ENCODE results near the gene ACVRL1.

ACVRL1 gene

GRCh38 chr12:51960488-51960887 lies 53.2 kb downstream of the ACVRL1 start:
- Histone ChIP-seq H3K4me2 (ENCODE audit: low read length) (no peak overlapping the region), H3K4ac (ENCODE audit: low read depth, low read length) (no peak overlapping the region), H4K5ac (ENCODE audit: low read length) (no peak overlapping the region), H3K9ac (ENCODE audit: low read length) (no peak overlapping the region), H2BK120ac (ENCODE audit: low read depth, low read length) (no peak overlapping the region), H2BK5ac (ENCODE audit: low read length) (no peak overlapping the region), H3K56ac (ENCODE audit: low read length) (no peak overlapping the region), H2AK5ac (ENCODE audit: low read length) (no peak overlapping the region), H3K18ac (ENCODE audit: low read length) (no peak overlapping the region), H3K79me1 (ENCODE audit: low read length) (peaks cover 25% of the 10 kb centered on the region), H2BK15ac (replicated peaks; ENCODE audit: low read depth) (no peak overlapping the region), H3K27ac (ENCODE audit: low read depth, low read length) (no peak overlapping the region), H3K27me3 (ENCODE audit: insufficient read depth, low read length, poor library complexity) (no peaks in the 10 kb centered on the region), H3K36me3 (ENCODE audit: control insufficient read depth, insufficient read depth, low read length) (no peaks in the 10 kb centered on the region), H3K4me3 (ENCODE audit: low read length) (no peak overlapping the region), H4K8ac (ENCODE audit: low read depth, low read length) (no peak overlapping the region), H3K4me1 (ENCODE audit: control insufficient read depth, low read depth, low read length) (no peaks in the 10 kb centered on the region), H3K79me2 (ENCODE audit: control insufficient read depth, insufficient read depth, low read length) (peaks cover 8% of the 10 kb centered on the region), H3K23ac (ENCODE audit: low read length) (no peak overlapping the region)
- WGBS (ENCODE audit: extremely low coverage, insufficient coverage, low lambda C conversion rate) = no CpG with 5 or more reads among the region's 1 CpG
- DNase-seq = no peak

- Histone ChIP-seq H3K4me2 (ENCODE audit: low read length) (no peak overlapping the region), H3K4me1 (ENCODE audit: control insufficient read depth, low read depth, low read length) (no peaks in the 10 kb centered on the region), H3K9ac (ENCODE audit: low read length) (no peak overlapping the region), H3K4ac (ENCODE audit: low read depth, low read length) (no peak overlapping the region), H3K4me3 (ENCODE audit: low read length) (no peak overlapping the region), H3K18ac (ENCODE audit: low read length) (no peak overlapping the region), H2AK5ac (ENCODE audit: low read length) (no peak overlapping the region), H2BK5ac (ENCODE audit: low read length) (no peak overlapping the region), H3K79me2 (ENCODE audit: control insufficient read depth, insufficient read depth, low read length) (peaks cover 5% of the 10 kb centered on the region), H3K27me3 (ENCODE audit: insufficient read depth, low read length, poor library complexity) (no peaks in the 10 kb centered on the region), H2BK120ac (ENCODE audit: low read depth, low read length) (no peak overlapping the region), H3K27ac (ENCODE audit: low read depth, low read length) (no peak overlapping the region), H2BK15ac (replicated peaks; ENCODE audit: low read depth) (no peak overlapping the region), H4K8ac (ENCODE audit: low read depth, low read length) (no peak overlapping the region), H3K36me3 (ENCODE audit: control insufficient read depth, insufficient read depth, low read length) (no peaks in the 10 kb centered on the region), H4K5ac (ENCODE audit: low read length) (no peak overlapping the region), H3K56ac (ENCODE audit: low read length) (no peak overlapping the region), H3K23ac (ENCODE audit: low read length) (no peak overlapping the region), H3K79me1 (ENCODE audit: low read length) (peaks cover 24% of the 10 kb centered on the region)
- WGBS (ENCODE audit: extremely low coverage, insufficient coverage, low lambda C conversion rate) = no CpG with 5 or more reads among the region's 6 CpGs
- no peak for DNase-seq
Observed at GRCh38 chr12:51960890-51961289, 53.6 kb downstream of the ACVRL1 start.

DNA sequence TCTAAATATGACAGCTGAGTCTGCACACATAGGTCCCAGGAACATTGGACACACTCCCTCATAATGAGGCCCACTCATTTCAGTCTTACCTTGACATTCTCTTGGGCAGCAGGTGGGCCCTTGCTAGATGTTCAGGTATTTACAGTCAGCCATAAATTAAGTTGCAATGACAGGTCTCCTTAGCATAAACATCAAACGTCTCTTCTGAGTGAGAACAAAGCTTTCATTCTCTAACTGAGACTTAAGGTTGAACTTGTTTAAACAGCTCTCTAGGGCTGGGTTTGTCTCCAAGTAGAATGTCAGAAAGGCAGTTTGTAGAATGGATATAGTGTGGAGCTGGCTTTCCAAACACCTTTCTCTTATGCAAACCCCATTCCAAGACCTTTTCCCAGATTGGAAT lies 54.5 kb downstream of the ACVRL1 start:
- Histone ChIP-seq H4K5ac (ENCODE audit: low read length) (no peak overlapping the region), H3K23ac (ENCODE audit: low read length) (no peak overlapping the region), H3K18ac (ENCODE audit: low read length) (no peak overlapping the region), H3K27me3 (ENCODE audit: insufficient read depth, low read length, poor library complexity) (no peaks in the 10 kb centered on the region), H3K4ac (ENCODE audit: low read depth, low read length) (no peak overlapping the region), H3K4me1 (ENCODE audit: control insufficient read depth, low read depth, low read length) (no peaks in the 10 kb centered on the region), H2BK15ac (replicated peaks; ENCODE audit: low read depth) (no peak overlapping the region), H3K79me1 (ENCODE audit: low read length) (peaks cover 21% of the 10 kb centered on the region), H2BK120ac (ENCODE audit: low read depth, low read length) (no peak overlapping the region), H3K4me2 (ENCODE audit: low read length) (no peak overlapping the region), H2AK5ac (ENCODE audit: low read length) (no peak overlapping the region), H3K9ac (ENCODE audit: low read length) (no peak overlapping the region), H3K27ac (ENCODE audit: low read depth, low read length) (no peak overlapping the region), H3K36me3 (ENCODE audit: control insufficient read depth, insufficient read depth, low read length) (no peaks in the 10 kb centered on the region), H3K4me3 (ENCODE audit: low read length) (no peak overlapping the region), H2BK5ac (ENCODE audit: low read length) (no peak overlapping the region), H4K8ac (ENCODE audit: low read depth, low read length) (no peak overlapping the region), H3K56ac (ENCODE audit: low read length) (no peak overlapping the region), H3K79me2 (ENCODE audit: control insufficient read depth, insufficient read depth, low read length) (peaks cover 2% of the 10 kb centered on the region)
- no peak for DNase-seq
- no CpG with 5 or more reads among the region's 1 CpG for WGBS (ENCODE audit: extremely low coverage, insufficient coverage, low lambda C conversion rate)

DNA sequence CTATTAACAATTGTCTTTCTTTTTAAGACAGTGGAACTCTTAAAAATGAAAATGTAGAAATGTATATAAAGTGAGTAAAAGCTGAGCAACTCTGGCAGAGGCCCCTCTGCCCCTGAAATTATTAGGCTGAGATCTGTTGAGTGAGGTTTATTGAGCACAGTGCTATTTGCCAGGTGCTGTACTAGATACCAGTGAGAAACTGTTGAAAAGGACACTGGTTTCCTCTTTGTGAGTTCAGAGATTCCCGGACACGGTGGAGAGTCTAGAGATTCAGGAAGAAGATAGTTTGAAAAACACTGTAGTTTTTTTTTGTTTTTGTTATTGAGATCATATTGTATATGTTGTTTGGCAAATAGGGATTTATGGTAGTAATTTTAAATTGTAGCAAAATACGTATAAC lies 55.4 kb downstream of the ACVRL1 start:
- no peaks in the 10 kb centered on the region for H3K36me3 ChIP-seq (ENCODE audit: control insufficient read depth, insufficient read depth, low read length)
- no CpG with 5 or more reads among the region's 3 CpGs for WGBS (ENCODE audit: extremely low coverage, insufficient coverage, low lambda C conversion rate)
- H3K27ac ChIP-seq (ENCODE audit: low read depth, low read length) = no peak overlapping the region
- no peak overlapping the region for H2BK120ac ChIP-seq (ENCODE audit: low read depth, low read length)
- no peak overlapping the region for H3K56ac ChIP-seq (ENCODE audit: low read length)
- no peak overlapping the region for H3K4me2 ChIP-seq (ENCODE audit: low read length)
- no peak overlapping the region for H3K9ac ChIP-seq (ENCODE audit: low read length)
- no peak overlapping the region for H3K23ac ChIP-seq (ENCODE audit: low read length)
- no peak overlapping the region for H2BK15ac ChIP-seq (replicated peaks; ENCODE audit: low read depth)
- no peak overlapping the region for H3K4ac ChIP-seq (ENCODE audit: low read depth, low read length)
- DNase-seq = no peak
- H3K79me1 ChIP-seq (ENCODE audit: low read length) = peaks cover 19% of the 10 kb centered on the region
- no peak overlapping the region for H3K4me3 ChIP-seq (ENCODE audit: low read length)
- no peak overlapping the region for H3K18ac ChIP-seq (ENCODE audit: low read length)
- H4K8ac ChIP-seq (ENCODE audit: low read depth, low read length) = no peak overlapping the region
- peaks cover 2% of the 10 kb centered on the region for H3K79me2 ChIP-seq (ENCODE audit: control insufficient read depth, insufficient read depth, low read length)
- no peak overlapping the region for H2BK5ac ChIP-seq (ENCODE audit: low read length)
- H2AK5ac ChIP-seq (ENCODE audit: low read length) = no peak overlapping the region
- no peaks in the 10 kb centered on the region for H3K4me1 ChIP-seq (ENCODE audit: control insufficient read depth, low read depth, low read length)
- H3K27me3 ChIP-seq (ENCODE audit: insufficient read depth, low read length, poor library complexity) = no peaks in the 10 kb centered on the region
- no peak overlapping the region for H4K5ac ChIP-seq (ENCODE audit: low read length)

DNA sequence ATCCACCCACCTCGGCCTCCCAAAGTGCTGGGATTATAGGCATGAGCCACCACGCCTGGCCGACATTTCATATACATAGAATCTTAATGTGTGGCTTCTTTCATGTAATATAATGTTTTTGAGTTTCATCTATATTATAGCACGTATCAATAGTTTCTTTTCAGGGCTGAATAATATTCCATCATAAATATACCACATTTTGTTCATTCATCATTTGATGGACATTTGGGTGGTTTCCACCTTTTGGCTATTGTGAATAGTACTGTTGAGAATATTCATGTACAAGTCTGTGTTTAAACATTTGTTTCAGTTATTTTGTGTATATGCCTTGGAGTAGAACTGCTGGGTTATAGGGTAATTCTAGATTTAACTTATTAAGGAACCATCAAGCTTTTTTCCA lies 56.2 kb downstream of the ACVRL1 start:
- Histone ChIP-seq H3K4ac (ENCODE audit: low read depth, low read length) (no peak overlapping the region), H3K27ac (ENCODE audit: low read depth, low read length) (no peak overlapping the region), H3K4me2 (ENCODE audit: low read length) (no peak overlapping the region), H3K79me1 (ENCODE audit: low read length) (peaks cover 17% of the 10 kb centered on the region), H3K4me3 (ENCODE audit: low read length) (no peak overlapping the region), H3K9ac (ENCODE audit: low read length) (no peak overlapping the region), H3K79me2 (ENCODE audit: control insufficient read depth, insufficient read depth, low read length) (no peaks in the 10 kb centered on the region), H4K8ac (ENCODE audit: low read depth, low read length) (no peak overlapping the region), H3K4me1 (ENCODE audit: control insufficient read depth, low read depth, low read length) (no peaks in the 10 kb centered on the region), H3K23ac (ENCODE audit: low read length) (no peak overlapping the region), H4K5ac (ENCODE audit: low read length) (no peak overlapping the region), H2AK5ac (ENCODE audit: low read length) (no peak overlapping the region), H2BK120ac (ENCODE audit: low read depth, low read length) (no peak overlapping the region), H3K27me3 (ENCODE audit: insufficient read depth, low read length, poor library complexity) (no peaks in the 10 kb centered on the region), H2BK15ac (replicated peaks; ENCODE audit: low read depth) (no peak overlapping the region), H2BK5ac (ENCODE audit: low read length) (no peak overlapping the region), H3K36me3 (ENCODE audit: control insufficient read depth, insufficient read depth, low read length) (no peaks in the 10 kb centered on the region), H3K18ac (ENCODE audit: low read length) (no peak overlapping the region), H3K56ac (ENCODE audit: low read length) (no peak overlapping the region)
- DNase-seq = no peak
- no CpG with 5 or more reads among the region's 4 CpGs for WGBS (ENCODE audit: extremely low coverage, insufficient coverage, low lambda C conversion rate)

DNA sequence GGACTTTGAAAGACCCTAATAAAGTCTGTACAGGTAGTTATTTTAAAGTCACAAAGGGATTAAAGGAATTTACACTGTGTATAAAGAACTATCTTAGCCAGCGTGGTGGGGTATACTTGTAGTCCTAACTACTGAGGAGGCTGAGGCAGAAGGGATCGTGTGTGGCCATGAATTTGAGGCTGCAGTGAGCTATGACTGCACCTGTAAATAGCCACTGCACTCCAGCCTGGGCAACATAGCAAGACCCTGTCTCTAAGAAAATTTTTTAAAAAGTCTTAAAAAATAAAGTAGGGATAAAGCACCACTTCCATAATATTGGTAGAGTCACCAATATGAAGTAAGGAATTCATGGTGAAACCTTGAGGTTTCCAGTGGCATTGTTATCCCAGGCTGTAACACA lies 62.3 kb downstream of the ACVRL1 start:
- DNase-seq = no peak
- H3K4me3 ChIP-seq (ENCODE audit: low read length) = no peak overlapping the region
- no peak overlapping the region for H2BK120ac ChIP-seq (ENCODE audit: low read depth, low read length)
- H3K4me2 ChIP-seq (ENCODE audit: low read length) = no peak overlapping the region
- no peak overlapping the region for H2AK5ac ChIP-seq (ENCODE audit: low read length)
- no peak overlapping the region for H2BK15ac ChIP-seq (replicated peaks; ENCODE audit: low read depth)
- H3K27me3 ChIP-seq (ENCODE audit: insufficient read depth, low read length, poor library complexity) = no peaks in the 10 kb centered on the region
- no peak overlapping the region for H3K23ac ChIP-seq (ENCODE audit: low read length)
- H3K36me3 ChIP-seq (ENCODE audit: control insufficient read depth, insufficient read depth, low read length) = no peaks in the 10 kb centered on the region
- H4K8ac ChIP-seq (ENCODE audit: low read depth, low read length) = no peak overlapping the region
- H3K4ac ChIP-seq (ENCODE audit: low read depth, low read length) = no peak overlapping the region
- no peak overlapping the region for H3K18ac ChIP-seq (ENCODE audit: low read length)
- peaks cover 12% of the 10 kb centered on the region for H3K79me1 ChIP-seq (ENCODE audit: low read length)
- no peak overlapping the region for H2BK5ac ChIP-seq (ENCODE audit: low read length)
- H3K56ac ChIP-seq (ENCODE audit: low read length) = no peak overlapping the region
- no CpG with 5 or more reads among the region's 2 CpGs for WGBS (ENCODE audit: extremely low coverage, insufficient coverage, low lambda C conversion rate)
- peaks cover 24% of the 10 kb centered on the region for H3K4me1 ChIP-seq (ENCODE audit: control insufficient read depth, low read depth, low read length)
- H3K9ac ChIP-seq (ENCODE audit: low read length) = no peak overlapping the region
- no peak overlapping the region for H4K5ac ChIP-seq (ENCODE audit: low read length)
- H3K27ac ChIP-seq (ENCODE audit: low read depth, low read length) = no peak overlapping the region
- no peaks in the 10 kb centered on the region for H3K79me2 ChIP-seq (ENCODE audit: control insufficient read depth, insufficient read depth, low read length)

All from mesendoderm (in vitro differentiated cells).